CMK (cell line): Measurements from ENCODE around the gene RPRD2.
A peak's percentile ranks its signal among the peaks of the same experiment; 100 is the strongest.

Experiments
- DNase-seq: peaks from one replicate; pipeline ENCODE4 v3.0.0-alpha.2; 2010; ENCODE audit warnings: low read depth

RPRD2 gene

GRCh38 chr1:150514913-150515327, 151.0 kb downstream of the RPRD2 start:
- no peak for DNase-seq

DNA sequence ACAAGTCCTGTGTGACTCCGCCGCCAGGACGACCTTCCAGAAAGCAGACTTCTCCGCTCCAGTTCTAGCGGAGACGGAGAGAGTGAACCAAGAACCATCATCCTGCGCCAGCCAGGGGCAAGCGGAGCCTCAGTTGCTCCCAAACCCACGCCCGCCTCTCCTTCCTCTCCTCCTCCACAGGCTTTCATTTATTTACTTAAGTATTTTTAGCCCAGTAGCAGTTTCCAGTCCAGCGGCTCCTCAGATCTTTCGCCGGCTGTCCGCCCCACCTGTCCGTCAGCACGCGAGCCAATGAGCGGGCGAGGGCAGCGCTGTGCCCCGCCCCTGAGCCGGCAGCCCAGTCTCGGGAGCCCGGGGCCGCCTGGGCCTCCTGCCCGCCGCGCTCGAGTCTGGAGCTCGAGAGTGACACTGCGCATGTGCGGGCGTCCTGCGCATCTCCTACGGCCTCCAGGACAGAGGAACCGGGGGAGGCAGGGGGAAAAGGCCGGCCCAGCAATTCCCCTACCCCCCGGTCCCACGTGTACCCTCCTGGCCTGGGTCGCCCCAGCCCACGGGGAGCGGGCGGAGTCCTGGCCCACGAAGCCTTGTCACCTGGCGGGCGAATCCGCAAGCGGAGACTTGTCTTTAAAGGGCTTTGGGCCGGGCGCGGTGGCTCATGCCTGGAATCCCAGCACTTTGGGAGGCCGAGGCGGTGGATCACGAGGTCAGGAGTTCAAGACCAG, 151.5 kb downstream of the RPRD2 start, which contains the start of gene FALEC:
Gene FALEC (plus strand): TSS at position 425 of the 722 bp plus-strand sequence.
- peak; percentile 81 for DNase-seq

DNA sequence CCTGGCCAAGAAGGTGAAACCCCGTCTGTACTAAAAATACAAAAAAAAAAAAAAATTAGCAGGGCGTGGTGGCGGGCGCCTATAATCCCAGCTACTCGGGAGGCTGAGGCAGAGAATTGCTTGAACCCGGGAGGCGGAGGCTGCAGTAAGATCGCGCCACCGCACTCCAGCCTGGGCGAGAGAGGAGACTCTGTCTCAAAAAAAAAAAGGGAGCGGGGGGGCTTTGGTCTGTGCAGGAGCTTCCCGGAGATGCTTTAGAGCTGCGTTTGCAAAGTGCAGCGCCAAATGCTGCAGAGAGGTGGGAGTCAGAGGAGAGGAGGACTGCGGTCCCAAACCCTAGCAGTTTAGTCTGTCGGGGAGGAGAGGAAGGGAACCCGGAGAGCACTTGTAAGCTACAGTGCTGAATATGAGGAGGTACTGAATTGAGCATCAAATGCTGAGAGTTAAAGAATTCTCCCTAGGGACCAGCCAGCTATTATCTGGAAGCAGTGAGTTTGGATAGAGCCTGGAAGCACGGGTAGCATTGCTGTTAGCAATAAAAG, 152.2 kb downstream of the RPRD2 start:
- no peak for DNase-seq

DNA sequence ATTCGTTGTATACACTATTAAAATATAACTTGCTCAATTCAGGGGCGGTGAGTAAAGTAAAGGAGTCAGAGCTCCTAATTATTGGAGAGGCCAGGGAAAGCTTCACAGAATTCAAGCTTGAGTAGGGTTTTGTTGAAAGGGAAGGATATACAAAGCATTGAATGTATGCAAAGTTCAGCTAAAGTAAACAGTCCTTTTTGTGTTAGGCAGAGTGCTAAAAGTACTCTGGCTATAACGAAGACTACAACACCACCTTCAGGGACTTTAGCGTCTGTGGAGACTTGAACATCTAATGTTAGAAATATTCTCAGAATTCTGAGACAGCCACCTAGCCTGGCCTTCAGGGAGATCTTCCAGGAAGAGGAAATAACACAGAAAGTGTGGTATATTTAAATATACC, 152.7 kb downstream of the RPRD2 start:
- DNase-seq: no peak

- no peak for DNase-seq
Measured at GRCh38 chr1:150521196-150521968, 157.4 kb downstream of the RPRD2 start.

DNA sequence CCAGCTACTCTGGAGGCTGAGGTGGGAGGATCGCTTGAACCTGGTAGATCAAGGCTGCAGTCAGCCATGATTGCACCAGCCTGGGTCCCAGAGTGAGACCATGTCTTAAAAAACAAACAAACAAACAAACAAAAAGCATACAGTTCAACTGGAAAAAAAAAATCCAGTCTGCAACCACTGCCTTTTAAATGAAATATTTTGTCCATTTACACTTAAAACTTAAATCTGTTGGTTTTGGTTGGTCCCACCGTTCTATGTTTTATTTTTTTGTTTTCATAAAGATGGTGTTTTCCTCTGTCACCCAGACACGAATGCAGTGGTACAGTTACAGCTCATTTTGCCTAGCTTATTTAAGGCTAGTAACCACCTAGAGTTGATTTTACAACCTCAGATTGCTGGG, 161.4 kb downstream of the RPRD2 start:
- no peak for DNase-seq
